Omental fat pad (tissue), 4 donors: ENCODE measurements around the gene YPEL5. TPM values are rescaled to one million over a fixed set of nuclear protein-coding genes. Genes with fewer than 3 reads are reported as not detected.

Source experiments
- ATAC-seq: fragments of 150-250 bp; one replicate; pipeline ENCODE4 v1.9.1; 2016; ENCODE audit warnings: mild to moderate bottlenecking, moderate library complexity; ENCODE audit not compliant: low FRiP score
- DNase-seq: peaks from one replicate; pipeline ENCODE4 v3.0.0-alpha.2; 2019; ENCODE audit warnings: low spot score
- total RNA-seq, 4 donors: library from RNA; depleted of rRNA; stranded (reverse); fragments of >200 nt; gene quantifications; one replicate each; pipeline ENCODE4 v1.1.0, GENCODE V29; 2016
- TF ChIP-seq, protein P1 (sequence below), 3 donors: fragments of 450-650 bp; IDR thresholded peaks; one replicate each; pipeline ENCODE4 v1.5.1; 2016 to 2017; ENCODE audit warnings: antibody characterized with exemption in 3 of 3, mild to moderate bottlenecking in 3 of 3, moderate library complexity in 2 of 3

YPEL5 gene
- total RNA-seq, 4 donors from 2014 or later = 69.1 to 254 (median 80.1) TPM

DNA sequence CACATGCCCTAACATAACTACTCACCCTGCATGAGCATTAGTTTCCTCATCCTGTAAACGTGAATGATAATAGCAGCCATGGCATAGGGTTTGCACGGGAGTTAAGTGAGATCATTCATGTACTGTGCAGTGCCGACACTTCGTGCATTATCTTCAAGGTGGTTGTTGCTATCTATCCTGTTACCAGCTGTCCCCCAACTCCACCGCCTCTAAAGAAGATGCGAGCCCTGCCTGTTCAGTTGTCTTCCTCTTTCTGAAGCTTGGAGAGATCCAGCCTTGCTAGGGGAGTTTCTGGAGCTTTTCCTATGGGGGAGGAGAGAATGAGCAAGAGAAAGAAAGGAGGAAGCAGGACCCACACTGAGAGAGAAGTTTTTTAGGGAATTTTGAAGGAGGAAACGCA, 34.4 kb downstream of the YPEL5 start:
- ATAC-seq = no peak
- DNase-seq = no peak
- TF ChIP-seq, protein P1, sequence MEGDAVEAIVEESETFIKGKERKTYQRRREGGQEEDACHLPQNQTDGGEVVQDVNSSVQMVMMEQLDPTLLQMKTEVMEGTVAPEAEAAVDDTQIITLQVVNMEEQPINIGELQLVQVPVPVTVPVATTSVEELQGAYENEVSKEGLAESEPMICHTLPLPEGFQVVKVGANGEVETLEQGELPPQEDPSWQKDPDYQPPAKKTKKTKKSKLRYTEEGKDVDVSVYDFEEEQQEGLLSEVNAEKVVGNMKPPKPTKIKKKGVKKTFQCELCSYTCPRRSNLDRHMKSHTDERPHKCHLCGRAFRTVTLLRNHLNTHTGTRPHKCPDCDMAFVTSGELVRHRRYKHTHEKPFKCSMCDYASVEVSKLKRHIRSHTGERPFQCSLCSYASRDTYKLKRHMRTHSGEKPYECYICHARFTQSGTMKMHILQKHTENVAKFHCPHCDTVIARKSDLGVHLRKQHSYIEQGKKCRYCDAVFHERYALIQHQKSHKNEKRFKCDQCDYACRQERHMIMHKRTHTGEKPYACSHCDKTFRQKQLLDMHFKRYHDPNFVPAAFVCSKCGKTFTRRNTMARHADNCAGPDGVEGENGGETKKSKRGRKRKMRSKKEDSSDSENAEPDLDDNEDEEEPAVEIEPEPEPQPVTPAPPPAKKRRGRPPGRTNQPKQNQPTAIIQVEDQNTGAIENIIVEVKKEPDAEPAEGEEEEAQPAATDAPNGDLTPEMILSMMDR (IDR thresholded peaks at IDR 0.05) = no peak

DNA sequence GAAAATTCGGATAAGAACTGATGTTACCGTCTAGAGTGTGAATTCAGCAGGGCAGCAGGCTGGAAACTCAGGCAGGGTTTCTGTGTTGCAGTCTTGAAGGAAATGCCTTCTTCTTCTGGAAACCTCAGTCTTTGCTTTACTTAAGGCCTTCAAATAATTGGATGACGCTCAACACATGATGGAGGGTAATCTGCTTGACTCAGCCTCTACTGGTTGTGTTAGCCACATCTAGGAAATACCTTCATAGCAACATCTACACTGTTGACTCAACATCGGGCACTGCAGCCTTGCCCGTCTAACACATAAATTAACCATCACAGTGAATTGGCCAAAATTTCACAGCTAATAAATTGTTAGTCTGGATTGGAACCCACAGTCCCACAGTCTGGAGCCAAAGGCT, 37.2 kb downstream of the YPEL5 start:
- TF ChIP-seq, protein P1 (IDR thresholded peaks at IDR 0.05) = no peak
- ATAC-seq (no peak), DNase-seq (no peak)

DNA sequence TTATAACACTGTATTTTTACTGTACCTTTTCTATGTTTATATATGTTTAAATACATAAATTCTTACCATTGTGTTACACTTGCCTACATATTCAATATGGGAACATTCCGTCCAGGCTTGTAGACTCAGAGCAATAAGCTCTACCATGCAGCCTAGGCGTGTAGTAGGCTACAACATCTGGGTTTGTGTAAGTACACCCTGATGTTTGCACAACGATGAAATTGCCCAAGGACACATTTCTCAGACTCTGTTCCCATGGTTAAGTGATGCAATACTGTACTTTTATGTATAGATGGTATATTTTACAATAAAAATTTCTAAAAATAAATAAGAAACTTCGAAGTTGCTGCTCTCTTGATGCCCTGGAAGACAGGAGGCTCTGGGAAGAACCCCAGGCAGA, 38.4 kb downstream of the YPEL5 start:
- TF ChIP-seq, protein P1 (IDR thresholded peaks at IDR 0.05) = no peak
- no peak for DNase-seq
- no peak for ATAC-seq

DNA sequence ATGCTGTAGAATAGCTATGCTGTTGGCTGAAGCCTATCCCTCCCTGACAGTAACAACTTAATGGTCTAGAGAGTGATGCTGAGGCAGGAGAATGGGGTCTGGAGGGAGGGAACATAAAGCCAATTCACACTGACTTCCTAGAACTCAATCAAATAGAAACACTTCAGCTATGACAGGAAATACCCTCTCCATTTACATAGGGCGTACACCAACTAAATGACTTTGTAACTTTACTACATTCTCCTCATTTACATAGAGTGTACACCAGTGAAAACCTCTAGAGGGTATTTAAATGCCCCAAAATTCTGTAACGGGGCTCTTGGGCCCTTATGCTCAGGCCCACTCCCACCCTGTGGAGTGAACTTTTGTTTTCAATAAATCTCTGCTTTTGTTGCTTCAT, 41.5 kb downstream of the YPEL5 start:
- DNase-seq (no peak), ATAC-seq (no peak)
- TF ChIP-seq, protein P1 (IDR thresholded peaks at IDR 0.05) = no peak

DNA sequence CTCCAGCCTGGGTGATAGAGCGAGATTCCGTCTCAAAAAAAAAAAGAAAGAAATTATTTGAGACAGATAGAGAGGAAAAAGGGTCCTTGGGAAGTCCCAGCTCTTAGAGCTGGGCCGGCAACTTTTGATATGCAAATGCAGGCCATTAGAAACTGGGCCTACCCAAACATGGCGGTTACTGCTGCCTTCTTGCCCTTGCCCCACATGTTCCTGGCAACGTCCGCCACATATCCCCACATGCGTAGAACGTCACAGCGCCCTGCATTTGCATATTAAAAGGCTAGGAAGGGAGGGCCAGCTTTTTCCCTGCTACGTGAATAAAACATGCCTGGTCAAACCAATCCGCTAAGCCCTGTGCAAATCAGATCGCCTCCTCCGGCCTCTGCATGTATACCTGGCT, 43.8 kb downstream of the YPEL5 start:
- ATAC-seq (no peak), DNase-seq (no peak)
- TF ChIP-seq, protein P1 (IDR thresholded peaks at IDR 0.05) = no peak

DNA sequence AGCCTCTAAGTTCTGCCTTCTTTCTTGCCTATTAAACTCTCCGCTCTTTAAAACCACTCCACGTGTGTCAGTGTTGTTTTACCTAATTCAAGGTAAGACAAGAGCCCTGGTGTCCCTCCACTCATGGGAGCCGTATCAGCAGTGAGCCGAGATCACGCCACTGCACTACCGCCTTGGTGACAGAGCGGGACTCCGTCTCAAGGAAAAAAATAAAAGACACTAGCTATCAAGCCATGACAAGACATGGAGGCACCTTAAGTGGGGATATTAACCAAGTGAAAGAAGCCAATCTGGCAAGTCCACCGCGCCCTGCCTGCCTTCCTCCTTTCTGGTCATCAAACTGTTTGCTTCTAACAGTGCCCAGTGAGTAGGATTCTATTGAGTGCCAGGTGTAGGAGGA, 44.3 kb downstream of the YPEL5 start:
- DNase-seq (no peak), ATAC-seq (no peak)
- TF ChIP-seq, protein P1 (IDR thresholded peaks at IDR 0.05) = no peak

DNA sequence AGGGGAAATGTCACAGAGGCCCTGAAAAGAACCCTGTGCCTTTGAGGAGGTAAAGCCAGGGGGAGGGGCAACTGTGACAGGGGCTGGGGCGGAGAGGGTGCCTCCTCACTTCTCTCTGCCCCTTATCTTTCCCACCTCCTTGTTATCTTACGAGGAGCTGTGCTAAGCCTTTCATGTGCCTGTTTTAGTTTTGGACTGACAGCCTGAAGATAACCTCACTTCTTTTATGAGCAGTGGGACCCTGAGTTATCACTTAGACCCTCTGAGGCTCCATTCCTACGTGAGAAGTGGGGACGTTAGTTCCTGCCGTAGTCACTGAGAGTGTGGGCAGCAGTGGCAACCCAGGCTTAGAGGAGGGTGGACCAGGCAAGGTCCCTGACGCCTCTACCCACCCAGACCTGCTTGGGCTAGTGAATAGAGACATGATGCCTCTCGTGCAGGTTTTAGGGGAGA, 45.0 kb downstream of the YPEL5 start:
- TF ChIP-seq, protein P1 (IDR thresholded peaks at IDR 0.05) = no peak
- ATAC-seq = no peak
- no peak for DNase-seq
